GM12873 (cell line): ENCODE measurements around the gene CADM4.

Experiments
- TF ChIP-seq, protein P1 (sequence below): IDR thresholded peaks from 2 replicates; pipeline ENCODE4 v1.5.1; 2012; ENCODE audit warnings: low read depth, mild to moderate bottlenecking, moderate library complexity, low read length, control low read depth; ENCODE audit not compliant: insufficient read depth; ENCODE audit errors: missing control alignments

The CADM4 gene, protein sequence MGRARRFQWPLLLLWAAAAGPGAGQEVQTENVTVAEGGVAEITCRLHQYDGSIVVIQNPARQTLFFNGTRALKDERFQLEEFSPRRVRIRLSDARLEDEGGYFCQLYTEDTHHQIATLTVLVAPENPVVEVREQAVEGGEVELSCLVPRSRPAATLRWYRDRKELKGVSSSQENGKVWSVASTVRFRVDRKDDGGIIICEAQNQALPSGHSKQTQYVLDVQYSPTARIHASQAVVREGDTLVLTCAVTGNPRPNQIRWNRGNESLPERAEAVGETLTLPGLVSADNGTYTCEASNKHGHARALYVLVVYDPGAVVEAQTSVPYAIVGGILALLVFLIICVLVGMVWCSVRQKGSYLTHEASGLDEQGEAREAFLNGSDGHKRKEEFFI

DNA sequence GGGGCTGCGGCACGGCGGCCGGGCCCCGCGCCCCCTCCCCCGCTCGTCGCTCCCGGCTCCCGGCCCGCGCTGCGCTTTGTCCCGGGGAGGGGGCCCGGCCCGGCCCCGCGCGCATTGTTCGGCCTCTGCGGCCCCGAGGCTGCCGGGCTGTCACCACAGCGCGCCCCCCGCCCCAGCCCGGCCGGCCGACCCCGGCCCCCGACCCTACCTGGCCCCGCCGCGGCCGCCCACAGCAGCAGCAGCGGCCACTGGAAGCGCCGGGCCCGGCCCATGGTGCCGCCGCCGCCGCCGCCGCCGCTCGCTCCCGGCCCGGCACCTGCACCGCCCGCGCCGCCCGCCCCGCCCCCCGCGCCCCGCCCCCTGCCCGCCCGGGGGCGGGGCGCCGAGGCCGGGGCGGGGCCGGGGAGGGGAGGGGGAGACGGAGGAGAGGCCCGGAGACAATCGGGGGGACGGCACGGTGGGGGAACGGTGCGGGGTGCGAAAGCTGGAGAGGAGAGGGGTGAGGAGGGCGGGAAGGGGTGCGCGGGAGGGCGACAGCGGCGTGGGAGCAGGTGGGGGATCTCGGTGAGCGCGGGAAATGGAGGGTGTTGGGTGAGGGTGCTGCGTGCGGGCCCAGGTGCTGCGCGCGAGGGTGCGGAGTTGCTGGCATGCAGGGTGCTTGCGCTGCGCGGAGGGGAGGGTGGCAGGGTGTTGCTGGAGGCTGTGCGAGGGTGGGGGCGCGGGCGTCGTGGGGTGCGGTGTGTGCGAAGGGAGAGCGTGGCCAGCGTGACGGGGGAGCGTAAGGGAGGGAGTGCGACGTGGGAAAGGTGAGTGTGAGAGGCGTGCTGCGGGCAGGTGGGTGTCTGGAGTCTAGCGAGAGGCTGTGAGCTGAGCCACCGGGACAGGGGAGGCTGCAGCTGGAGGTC is at the start of gene CADM4:
TSS of gene CADM4 (minus strand) at position 332 of the 905 bp plus-strand sequence. CDS start at position 272, 60 bp downstream.
- TF ChIP-seq, protein P1, sequence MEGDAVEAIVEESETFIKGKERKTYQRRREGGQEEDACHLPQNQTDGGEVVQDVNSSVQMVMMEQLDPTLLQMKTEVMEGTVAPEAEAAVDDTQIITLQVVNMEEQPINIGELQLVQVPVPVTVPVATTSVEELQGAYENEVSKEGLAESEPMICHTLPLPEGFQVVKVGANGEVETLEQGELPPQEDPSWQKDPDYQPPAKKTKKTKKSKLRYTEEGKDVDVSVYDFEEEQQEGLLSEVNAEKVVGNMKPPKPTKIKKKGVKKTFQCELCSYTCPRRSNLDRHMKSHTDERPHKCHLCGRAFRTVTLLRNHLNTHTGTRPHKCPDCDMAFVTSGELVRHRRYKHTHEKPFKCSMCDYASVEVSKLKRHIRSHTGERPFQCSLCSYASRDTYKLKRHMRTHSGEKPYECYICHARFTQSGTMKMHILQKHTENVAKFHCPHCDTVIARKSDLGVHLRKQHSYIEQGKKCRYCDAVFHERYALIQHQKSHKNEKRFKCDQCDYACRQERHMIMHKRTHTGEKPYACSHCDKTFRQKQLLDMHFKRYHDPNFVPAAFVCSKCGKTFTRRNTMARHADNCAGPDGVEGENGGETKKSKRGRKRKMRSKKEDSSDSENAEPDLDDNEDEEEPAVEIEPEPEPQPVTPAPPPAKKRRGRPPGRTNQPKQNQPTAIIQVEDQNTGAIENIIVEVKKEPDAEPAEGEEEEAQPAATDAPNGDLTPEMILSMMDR: no peak

DNA sequence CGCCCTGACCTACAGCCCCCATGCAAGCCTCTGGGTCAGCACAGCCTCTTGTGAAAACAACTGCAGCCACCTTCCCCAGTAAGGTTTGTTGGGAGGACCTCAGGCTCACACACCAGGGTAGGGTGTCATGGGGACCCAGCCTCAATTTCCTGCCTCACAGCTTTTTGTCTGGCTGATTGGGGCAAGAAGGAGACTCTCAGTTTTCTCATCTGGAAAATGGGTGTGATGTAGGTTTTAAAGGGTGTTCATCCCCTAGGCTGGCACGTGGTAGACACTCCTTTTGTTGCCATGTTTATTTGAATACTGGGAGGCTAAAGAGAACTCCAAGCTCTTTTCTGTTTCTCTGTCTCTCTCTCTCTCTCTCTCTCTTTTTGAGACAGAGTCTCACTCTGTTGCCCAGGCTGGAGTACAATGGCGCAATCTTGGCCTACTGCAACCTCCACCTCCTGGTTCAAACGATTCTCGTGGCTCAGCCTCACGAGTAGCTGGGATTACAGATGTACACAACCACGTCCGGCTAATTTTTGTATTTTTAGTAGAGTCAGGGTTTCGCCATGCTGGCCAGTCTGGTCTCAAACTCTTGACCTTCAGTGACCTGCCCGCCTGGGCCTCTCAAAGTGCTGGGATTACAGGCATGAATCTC is 48.5 kb upstream of the CADM4 start:
- TF ChIP-seq, protein P1: no peak

DNA sequence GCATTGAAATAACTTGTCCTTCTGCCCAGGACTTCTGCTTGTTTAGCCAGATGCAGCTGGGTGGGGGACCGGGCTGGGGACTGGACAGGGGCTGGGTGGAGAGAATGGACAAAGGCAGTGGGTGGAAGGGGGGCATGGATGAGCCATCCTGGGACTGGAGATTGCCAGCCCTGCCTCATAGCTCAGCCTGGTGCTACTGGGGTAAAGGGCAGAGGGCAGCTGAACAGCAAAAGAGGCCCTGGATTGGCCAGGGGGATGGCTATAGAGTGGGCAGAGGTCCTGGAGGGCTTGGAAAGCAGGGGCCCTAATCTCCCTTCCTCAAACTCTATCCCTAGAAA is 48.0 kb upstream of the CADM4 start:
- TF ChIP-seq, protein P1: no peak

DNA sequence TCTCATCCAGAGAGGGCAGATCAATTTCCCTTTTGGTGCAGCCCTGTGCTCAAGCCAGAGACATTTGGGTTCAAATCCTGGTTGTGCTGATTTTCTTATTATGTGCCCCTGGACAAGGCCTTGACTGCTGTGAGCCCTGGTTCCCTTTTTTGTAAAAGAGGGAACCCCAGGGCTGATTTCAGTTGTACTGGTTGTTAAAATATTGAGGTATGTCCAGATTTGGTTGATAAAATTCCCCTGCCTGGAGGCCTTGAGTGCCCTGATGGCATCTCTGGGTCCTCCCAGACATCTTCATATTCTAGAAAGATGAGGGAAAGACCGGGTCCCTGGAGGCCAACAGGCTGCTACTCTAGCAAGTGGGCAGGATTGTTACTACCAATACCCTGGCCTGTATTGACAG is 44.7 kb upstream of the CADM4 start:
- TF ChIP-seq, protein P1: no peak

DNA sequence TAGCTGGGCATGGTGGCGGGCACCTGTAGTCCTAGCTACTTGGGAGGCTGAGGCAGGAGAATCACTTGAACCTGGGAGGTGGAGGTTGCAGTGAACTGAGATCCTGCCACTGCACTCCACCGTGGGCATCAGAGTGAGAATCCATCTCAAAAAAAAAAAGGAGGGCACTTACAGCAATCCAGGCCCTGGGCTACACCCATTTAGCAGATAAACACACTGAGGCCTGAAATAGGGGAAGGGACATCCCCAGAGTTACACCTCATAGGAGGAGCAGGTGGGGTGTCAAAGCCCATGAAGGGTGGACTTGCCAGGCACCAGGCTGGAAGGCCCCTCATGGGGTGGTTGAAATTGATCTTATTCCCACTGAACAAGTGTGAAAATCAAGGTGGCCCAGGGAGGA is 44.3 kb upstream of the CADM4 start:
- TF ChIP-seq, protein P1: no peak

DNA sequence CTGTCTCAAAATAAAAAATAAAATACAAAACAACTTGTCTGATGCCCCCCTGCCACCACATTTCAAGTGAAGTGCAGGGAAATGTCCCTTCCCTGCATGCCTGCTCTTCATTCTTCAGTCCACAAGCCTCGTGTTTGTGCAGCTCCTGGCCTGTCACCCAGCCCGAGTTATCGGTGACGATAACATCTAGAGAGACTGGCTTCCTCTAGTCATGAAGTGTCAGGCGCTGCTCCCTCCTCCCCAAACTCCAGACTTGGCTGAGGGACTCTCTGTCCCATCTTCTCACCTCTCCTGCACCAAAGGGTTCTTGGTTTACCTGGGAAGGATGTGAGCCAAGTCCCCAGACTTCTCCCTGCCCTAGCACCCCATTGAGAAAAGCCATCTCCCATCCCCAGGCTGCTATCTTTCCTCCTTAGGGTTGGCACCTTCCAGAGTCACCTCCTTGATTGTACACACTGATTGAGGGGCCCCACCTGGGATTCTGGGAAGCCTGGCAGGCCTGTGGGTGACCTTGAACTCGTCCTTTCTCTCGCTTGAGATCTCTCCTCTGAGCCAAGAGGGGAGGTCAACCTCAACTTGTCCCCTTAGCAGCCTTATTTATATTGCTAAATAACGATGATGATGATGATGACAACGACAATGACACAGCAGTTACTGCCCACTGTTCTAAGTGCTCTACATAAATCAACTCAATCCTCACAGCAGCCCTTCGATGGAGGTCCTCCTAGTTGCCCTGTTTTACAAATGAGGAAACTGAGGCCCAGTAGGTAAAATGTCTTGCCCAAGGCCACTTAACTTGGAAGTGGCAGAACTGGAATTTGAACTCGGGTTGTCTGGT is 43.4 kb upstream of the CADM4 start:
- TF ChIP-seq, protein P1: no peak
